Fibroblast of peridontal ligament (primary cell): ENCODE measurements around the gene MGAT5.

Source experiments
- DNase-seq: peaks from one replicate; pipeline ENCODE4 v3.0.0-alpha.2; 2010; ENCODE audit errors: extremely low read depth

The MGAT5 gene

GRCh38 chr2:134231965-134232340 is 21.9 kb upstream of the MGAT5 start:
- peak; percentile 55 for DNase-seq

DNA sequence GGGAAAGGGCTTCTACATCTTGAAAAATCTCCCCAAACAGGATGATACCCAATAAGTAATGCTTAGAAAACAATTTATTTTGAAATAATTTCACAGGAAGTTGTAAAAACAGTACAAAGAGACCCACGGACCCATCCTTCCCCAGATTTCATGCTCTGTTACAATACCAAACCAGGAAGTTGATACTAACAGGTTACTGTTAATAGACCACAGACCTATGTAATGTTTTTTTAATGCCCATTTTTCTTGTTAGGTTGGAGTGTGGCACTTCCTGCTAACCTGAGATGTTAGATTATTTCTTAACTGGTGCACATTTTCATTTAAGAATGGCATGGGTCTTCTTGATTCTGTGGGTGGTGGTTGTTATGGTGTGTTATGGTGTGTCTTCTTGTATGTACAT is 21.4 kb upstream of the MGAT5 start:
- no peak for DNase-seq

DNA sequence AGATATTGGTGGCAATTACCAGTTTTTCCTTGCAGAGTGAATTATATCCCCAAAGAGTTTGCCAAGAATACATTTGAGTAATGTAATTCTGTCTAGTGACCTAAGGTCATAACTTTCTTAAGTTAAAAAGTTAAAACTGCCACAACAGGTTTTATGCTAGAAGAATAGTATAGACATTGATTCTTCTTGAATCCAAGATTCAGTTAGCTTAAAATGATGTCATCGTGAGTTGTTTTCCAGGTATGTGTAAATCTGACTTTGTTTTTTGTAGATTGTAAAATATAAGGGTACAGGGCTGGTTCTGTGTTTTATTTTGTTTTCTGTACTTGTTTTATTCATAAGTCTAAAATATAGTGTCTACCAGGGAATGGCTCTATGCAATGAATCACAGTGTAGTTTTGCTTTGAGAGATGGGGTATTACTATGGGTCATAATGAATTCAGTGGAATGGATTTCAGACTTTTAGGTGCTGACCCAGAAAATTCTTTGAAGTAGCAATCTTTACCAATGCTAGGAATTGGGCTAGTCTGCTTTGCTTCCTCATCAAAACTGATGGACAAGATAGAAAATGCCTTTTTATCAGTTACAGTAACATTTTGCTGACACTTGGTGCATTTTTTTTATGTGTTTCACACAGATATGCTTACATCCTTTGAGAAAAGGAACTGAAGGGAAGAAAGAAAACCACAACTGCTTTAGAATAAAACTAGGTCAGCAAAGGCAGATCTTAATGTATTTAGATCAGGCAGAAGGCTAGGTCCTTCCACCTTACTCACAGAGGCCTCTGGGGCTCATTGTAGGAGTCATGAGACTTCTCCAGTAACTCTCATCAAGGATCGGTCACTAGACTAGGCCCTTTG is 20.8 kb upstream of the MGAT5 start:
- peak; percentile 18 for DNase-seq

DNA sequence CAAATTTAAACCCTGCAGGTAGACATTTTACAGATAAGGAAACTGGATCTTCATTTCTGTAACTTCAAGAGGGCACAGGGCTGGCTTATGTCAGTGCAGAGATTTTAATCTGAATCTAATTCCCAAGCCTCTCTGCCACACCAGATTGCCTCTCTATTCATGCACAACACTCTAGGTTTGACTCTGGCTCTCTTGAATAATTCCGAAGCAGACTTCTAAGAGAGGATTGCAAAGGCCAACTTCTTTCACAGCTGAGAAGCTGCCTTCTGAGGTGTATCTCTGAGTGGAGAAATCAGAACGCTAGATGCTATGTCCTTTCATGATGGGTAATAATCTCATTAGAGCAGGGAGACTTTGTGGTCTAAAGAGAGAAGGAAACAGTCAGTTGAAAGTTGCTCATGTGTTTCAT is 20.1 kb upstream of the MGAT5 start:
- DNase-seq: no peak

DNA sequence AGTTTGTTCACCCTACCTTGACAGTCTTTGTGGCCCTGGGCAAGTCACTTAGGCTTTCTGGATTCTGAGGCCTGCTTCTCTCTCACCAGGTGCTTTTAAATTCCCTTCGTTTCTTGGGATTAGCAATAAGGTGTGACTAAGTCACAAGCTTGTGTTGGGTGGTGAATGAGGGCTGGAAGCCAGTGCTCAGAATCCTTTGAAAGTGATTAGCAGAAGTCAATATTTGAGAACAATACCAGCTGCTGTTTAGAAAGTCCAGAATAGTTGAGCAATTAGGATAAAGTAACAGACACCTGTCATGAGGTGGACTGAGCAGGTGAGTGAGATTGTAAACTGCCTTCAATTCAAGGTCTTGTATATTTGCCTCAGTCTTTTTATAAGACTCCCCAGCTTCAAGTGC is 19.3 kb upstream of the MGAT5 start:
- DNase-seq: no peak

DNA sequence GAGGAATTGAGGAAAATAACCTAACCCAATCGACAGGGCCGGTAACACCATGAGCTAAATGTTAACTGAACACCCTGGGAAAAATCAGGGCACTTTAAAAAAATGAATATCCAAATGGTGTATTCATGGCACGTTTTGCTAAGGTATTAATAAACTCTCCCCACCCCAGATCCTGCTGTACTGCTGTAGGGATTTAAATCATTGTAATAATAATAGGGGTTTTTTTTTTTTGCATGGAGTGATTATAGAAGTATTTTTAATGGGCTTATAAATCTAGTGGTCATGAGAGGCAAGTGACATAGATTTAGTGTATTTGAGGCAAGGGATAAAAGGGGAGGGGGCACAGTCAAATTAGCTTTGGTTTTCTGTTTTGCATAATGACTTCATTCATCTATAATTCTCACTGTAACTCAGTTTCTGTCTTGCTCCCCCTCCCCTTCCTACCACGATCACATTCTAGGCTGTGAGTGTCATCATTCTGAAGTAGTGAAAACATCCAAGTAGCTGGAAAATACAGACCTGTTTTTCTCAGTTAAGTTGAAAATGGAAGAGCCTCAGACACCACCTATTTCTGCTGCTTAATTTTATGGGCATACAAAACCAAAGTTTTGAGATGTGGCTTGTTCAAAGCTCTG is 18.2 kb upstream of the MGAT5 start:
- peak; percentile 37 for DNase-seq

DNA sequence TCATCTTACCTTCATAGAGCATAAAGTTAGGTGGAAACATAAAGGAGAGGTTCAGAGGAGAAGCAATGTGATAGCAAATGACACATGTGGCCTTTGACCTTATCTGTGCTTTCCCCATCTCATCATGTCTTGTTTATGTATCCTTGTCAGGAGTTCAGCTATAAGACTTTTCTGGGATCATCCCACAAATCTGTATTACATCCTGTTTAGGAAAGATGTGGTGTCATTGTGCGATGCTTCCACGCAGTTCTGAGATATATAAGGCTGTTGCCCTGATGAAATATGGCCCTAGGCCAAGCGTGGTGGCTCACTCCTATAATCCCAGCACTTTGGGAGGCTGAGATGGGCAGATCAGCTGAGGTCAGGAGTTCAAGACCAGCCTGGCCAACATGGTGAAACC is 15.5 kb upstream of the MGAT5 start:
- no peak for DNase-seq

DNA sequence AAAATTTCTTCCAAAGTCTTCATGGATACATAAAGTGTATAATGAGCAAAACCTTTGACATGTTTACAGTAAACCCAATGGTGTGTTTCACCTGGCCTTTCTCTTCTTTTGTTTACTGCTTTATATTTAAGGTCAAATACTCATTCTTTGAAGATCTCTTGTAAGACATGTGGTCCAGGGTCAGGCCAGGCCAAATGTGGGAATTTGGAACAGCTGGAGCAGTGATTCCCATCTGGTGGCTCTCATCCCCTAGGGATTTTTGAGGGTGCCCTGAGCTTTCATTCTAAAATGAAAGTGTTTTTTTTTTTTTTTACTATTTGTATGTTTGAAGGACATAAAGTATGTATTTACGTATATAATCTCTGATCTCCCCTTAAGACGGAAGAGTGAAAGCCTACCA is 13.8 kb upstream of the MGAT5 start:
- DNase-seq: no peak

- no peak for DNase-seq
These were observed 12.0 kb upstream of the MGAT5 start for GRCh38 chr2:134241911-134242310.

DNA sequence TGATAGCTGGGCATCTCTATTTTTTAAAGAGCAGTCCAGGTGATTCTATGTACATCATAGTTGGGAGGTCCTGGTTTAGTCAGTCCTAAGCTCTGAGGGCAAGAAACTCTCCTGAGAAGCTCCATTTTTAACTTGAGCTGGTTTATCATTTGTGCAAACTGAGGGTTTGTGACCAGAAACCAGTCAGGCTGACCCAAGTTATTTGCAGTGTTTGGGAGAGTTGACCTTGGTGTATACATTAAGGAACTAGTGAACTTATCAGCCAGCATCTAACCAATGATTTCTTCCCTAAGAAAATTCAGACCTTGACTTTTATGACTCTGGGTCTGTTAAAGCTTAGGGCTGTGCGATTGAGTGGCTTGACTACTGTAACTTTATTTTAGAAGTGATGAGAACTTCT is 10.6 kb upstream of the MGAT5 start:
- no peak for DNase-seq

- peak; percentile 44 for DNase-seq
These were observed 9.8 kb upstream of the MGAT5 start for GRCh38 chr2:134244086-134244485.

DNA sequence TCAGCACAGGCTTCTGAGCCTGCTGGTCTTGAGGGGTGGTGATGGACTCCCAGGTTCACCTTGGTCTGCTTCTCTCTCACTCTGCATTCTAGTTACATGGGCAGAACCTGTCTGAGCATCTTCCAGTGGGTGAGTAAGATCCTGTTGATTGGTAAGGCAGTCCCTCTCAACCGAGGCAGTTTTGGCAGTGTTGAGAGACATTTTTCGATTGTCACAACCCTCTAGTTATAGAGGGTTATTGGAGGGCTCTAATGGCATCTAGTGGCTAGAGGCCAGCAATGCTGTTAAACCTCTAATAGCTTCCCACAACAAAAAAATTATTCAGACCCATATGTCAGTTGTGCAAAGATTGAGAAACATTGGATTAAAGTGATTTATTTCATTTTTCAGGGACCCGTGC is 9.3 kb upstream of the MGAT5 start:
- DNase-seq: no peak

GRCh38 chr2:134245340-134245984 is 8.4 kb upstream of the MGAT5 start:
- peak; percentile 70 for DNase-seq

GRCh38 chr2:134246154-134246874 is 7.6 kb upstream of the MGAT5 start:
- DNase-seq: no peak

- DNase-seq: no peak
These were observed 6.2 kb upstream of the MGAT5 start for GRCh38 chr2:134247679-134248078.

- DNase-seq: no peak
These were observed 5.0 kb upstream of the MGAT5 start for GRCh38 chr2:134248913-134249312.

GRCh38 chr2:134249755-134250154 is 4.1 kb upstream of the MGAT5 start:
- no peak for DNase-seq

GRCh38 chr2:134250840-134251461 is 2.9 kb upstream of the MGAT5 start:
- DNase-seq: no peak

DNA sequence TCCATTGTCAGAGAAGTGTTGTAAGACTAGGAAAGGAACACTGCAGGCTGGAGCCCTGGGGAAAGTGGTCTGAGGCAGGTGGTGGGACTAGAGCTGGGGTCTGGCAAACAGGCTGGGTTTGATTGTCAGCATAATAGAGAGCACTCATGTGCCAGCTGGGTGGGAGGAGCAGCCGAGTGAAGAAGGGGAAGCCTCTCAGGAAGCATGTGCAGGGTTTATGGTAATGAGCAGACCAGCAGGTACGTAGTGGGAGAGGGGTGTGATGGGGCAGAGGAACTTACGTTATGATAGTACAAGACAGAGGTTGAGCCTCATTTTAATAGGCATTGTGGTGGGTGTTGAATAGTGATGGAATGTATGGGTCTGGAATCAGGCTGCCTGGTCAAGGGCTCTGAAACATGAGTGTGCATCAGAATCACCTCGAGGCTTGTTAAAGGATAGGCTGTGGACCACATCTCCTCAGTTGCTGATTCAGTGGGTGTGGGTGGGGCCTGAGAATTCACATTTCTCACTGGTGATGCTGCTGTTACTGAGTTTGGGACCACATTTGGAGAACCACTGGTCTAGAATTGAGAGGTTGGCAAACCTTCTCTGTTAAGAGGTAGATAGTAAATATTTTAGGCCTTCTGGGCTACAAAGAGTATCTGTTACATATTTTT is 1.7 kb upstream of the MGAT5 start:
- no peak for DNase-seq

- DNase-seq: no peak
These were observed 661 bp upstream of the MGAT5 start for GRCh38 chr2:134253117-134253704.

DNA sequence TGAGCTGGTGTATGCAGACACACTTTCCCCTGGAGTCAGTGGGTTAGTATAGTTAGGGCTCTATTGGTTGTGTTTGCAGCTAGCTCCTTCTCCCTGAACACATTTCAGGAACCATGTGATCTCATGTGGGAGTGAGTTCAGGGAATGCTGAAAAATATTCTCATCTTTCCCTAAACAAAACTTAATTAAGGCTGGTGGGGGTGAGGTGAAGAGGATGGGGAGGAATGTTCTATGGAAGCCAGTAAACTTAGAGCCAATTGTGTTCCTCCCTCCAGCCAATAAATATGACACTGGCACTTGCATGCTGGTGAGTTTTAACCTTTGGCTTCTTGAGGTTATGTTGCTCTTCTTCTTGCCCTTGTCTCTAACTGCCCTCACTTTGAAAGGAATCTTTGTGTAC is 952 bp downstream of the MGAT5 start:
- DNase-seq: no peak
